ENCODE results near the gene ZNF627.
"Not testable (repeated sequence)": the region's sequence is repeated elsewhere in the genome, so short reads cannot be mapped to it uniquely, and the experiment has no call there.

The ZNF627 gene

GRCh38 chr19:11576227-11576626 lies 21.1 kb upstream of the ZNF627 start:
- no peak for DNase-seq

GRCh38 chr19:11577451-11578257 lies 19.6 kb upstream of the ZNF627 start, which contains the start of gene ACP5:
ACP5 (minus strand) TSS chr19:11577645; CDS start chr19:11577317, 328 bp downstream.
- DNase-seq, result no peak

- no peak for DNase-seq
Measured at GRCh38 chr19:11578258-11579142, 18.8 kb upstream of the ZNF627 start.

- no peak for DNase-seq
Measured at GRCh38 chr19:11580116-11580515, 17.2 kb upstream of the ZNF627 start.

GRCh38 chr19:11581740-11582139 lies 15.5 kb upstream of the ZNF627 start:
- DNase-seq, result no peak

GRCh38 chr19:11586331-11586730 lies 11.0 kb upstream of the ZNF627 start:
- no peak for DNase-seq

- peak; percentile 83 for DNase-seq
Measured at GRCh38 chr19:11587302-11587974, 9.8 kb upstream of the ZNF627 start.

- DNase-seq, result peak; percentile 67
Measured at GRCh38 chr19:11587975-11588631, 9.2 kb upstream of the ZNF627 start.

- DNase-seq, result no peak
Measured at GRCh38 chr19:11594084-11594483, 3.2 kb upstream of the ZNF627 start.

- no peak for DNase-seq
Measured at GRCh38 chr19:11596156-11596555, 1.1 kb upstream of the ZNF627 start.

GRCh38 chr19:11598103-11598483 lies 810 bp downstream of the ZNF627 start:
- DNase-seq, result no peak

- no peak for DNase-seq
Measured at GRCh38 chr19:11598746-11599145, 1.5 kb downstream of the ZNF627 start.

GRCh38 chr19:11599704-11600103 lies 2.4 kb downstream of the ZNF627 start:
- DNase-seq, result not testable (repeated sequence)

GRCh38 chr19:11606484-11606883 lies 9.2 kb downstream of the ZNF627 start:
- no peak for DNase-seq

- no peak for DNase-seq
Measured at GRCh38 chr19:11611730-11612129, 14.4 kb downstream of the ZNF627 start.

GRCh38 chr19:11612816-11613511 lies 15.7 kb downstream of the ZNF627 start:
- DNase-seq, result no peak

GRCh38 chr19:11617180-11618062 lies 20.1 kb downstream of the ZNF627 start:
- no peak for DNase-seq

GRCh38 chr19:11620553-11620952 lies 23.3 kb downstream of the ZNF627 start:
- no peak for DNase-seq

GRCh38 chr19:11622401-11622800 lies 25.1 kb downstream of the ZNF627 start:
- DNase-seq, result not testable (repeated sequence)

- DNase-seq, result no peak
Measured at GRCh38 chr19:11624069-11624463, 26.8 kb downstream of the ZNF627 start.

- no peak for DNase-seq
Measured at GRCh38 chr19:11626252-11626651, 29.0 kb downstream of the ZNF627 start.

Data from NCI-H1092 treated with DMSO at 0.1 percent for 48 hours (cell line).